Measurements from ENCODE around the gene PPP1R14B. TPM values are rescaled to one million over a fixed set of nuclear protein-coding genes. Genes with fewer than 3 reads are reported as not detected.

The PPP1R14B gene
- total and polyA plus RNA-seq, 2 of the 13 experiments (the other 11 are each of a cell fraction or from before 2014, with no cell fraction given) = 110 to 148 TPM

GRCh38 chr11:64237484-64237951 is 9.2 kb downstream of the PPP1R14B start (continued):
- no peak for TF ChIP-seq ZBTB40 (IDR thresholded peaks at IDR 0.05)
- TF ChIP-seq ZBTB40 (CRISPR knock-in tag; IDR thresholded peaks at IDR 0.05) = no peak
- peak; percentile 79; the same call in 1 of the 2 replicates for TF ChIP-seq PITX1 (CRISPR knock-in tag; IDR thresholded peaks at IDR 0.05)
- no peak for TF ChIP-seq JUN (CRISPR knock-in tag; IDR thresholded peaks at IDR 0.05)
- TF ChIP-seq ZNF597 (CRISPR knock-in tag; IDR thresholded peaks at IDR 0.05) = no peak
- no peak for TF ChIP-seq ZNF567 (CRISPR knock-in tag; IDR thresholded peaks at IDR 0.05; ENCODE audit: borderline replicate concordance)
- peak; percentile 81; the same call in 1 of the 3 replicates for TF ChIP-seq MXI1 (IDR thresholded peaks at IDR 0.05; ENCODE audit: borderline replicate concordance, low read depth, low read length)
- TF ChIP-seq HINFP (CRISPR knock-in tag; IDR thresholded peaks at IDR 0.05; ENCODE audit: low read depth) = peak; percentile 50; the same call in 1 of the 2 replicates
- peak; percentile 38; the same call in 1 of the 2 replicates for TF ChIP-seq POGK (CRISPR knock-in tag; conservative IDR thresholded peaks at IDR 0.05)
- no peak for TF ChIP-seq XRCC5 (optimal IDR thresholded peaks at IDR 0.05; ENCODE audit: low read length)
- no peak for TF ChIP-seq POLR2G (IDR thresholded peaks at IDR 0.05; ENCODE audit: low read depth, low read length)
- TF ChIP-seq FOXK2 (IDR thresholded peaks at IDR 0.05) = no peak
- peak; percentile 95 for TF ChIP-seq SP5 (CRISPR knock-in tag; IDR thresholded peaks at IDR 0.05; ENCODE audit: borderline replicate concordance, low read depth)
- TF ChIP-seq ZNF292 (CRISPR knock-in tag; IDR thresholded peaks at IDR 0.05; ENCODE audit: borderline replicate concordance, low read depth) = no peak
- TF ChIP-seq ZNF230 (CRISPR knock-in tag; IDR thresholded peaks at IDR 0.05) = no peak
- no peak for TF ChIP-seq GABPA (IDR thresholded peaks at IDR 0.05; ENCODE audit: low read depth, low read length)
- TF ChIP-seq GABPA (CRISPR knock-in tag; IDR thresholded peaks at IDR 0.05; ENCODE audit: low read depth) = peak; percentile 63

All from HepG2 (cell line).